ENCODE measurements around the gene IFFO2.

GRCh38 chr1:18974005-18974404 is 17.5 kb upstream of the IFFO2 start:
- no peak for TF ChIP-seq CTCF (IDR thresholded peaks at IDR 0.05; ENCODE audit: low read length)
- no peak for TF ChIP-seq EZH2 (IDR thresholded peaks at IDR 0.05; ENCODE audit: borderline replicate concordance, low read length)

Measured in OCI-LY1 (cell line).